Upper lobe of left lung (tissue), 6 donors: Measurements from ENCODE around the gene AJAP1. TPM values are rescaled to one million over a fixed set of nuclear protein-coding genes. Genes with fewer than 3 reads are reported as not detected.

Source experiments
- ATAC-seq, 2 donors: fragments of 200-7000 bp; cut with Tn5 transposase; one replicate each; pipeline ENCODE4 v1.9.1; 2022; ENCODE audit warnings: mild to moderate bottlenecking in 2 of 2, moderate library complexity in 2 of 2; ENCODE audit not compliant: low FRiP score in 2 of 2
- DNase-seq, 2 donors: peaks; one replicate each; pipeline ENCODE4 v3.0.0-alpha.2; 2019 to 2020
- H3K27ac ChIP-seq, 4 donors: fragments of 200-600 bp; sonication (generic); one replicate each; pipeline ENCODE4 v1.5.1; 2016 to 2019
- H3K27me3 ChIP-seq, 4 donors: fragments of 200-600 bp; sonication (generic); one replicate each; pipeline ENCODE4 v1.5.1; 2017 to 2019
- H3K36me3 ChIP-seq, 4 donors: fragments of 200-600 bp; sonication (generic); one replicate each; pipeline ENCODE4 v1.5.1; 2016 to 2019
- H3K4me1 ChIP-seq, 4 donors: fragments of 200-600 bp; sonication (generic); one replicate each; pipeline ENCODE4 v1.5.1; 2018 to 2019
- H3K4me3 ChIP-seq, 4 donors: fragments of 200-600 bp; sonication (generic); one replicate each; pipeline ENCODE4 v1.5.1; 2017 to 2019; ENCODE audit warnings: mild to moderate bottlenecking in 2 of 4, moderate library complexity in 1 of 4
- H3K9me3 ChIP-seq, 4 donors: fragments of 200-600 bp; sonication (generic); one replicate each; pipeline ENCODE4 v1.5.1; 2018 to 2019
- CTCF ChIP-seq, 6 experiments: fragments of 450-650 bp in 4 of 6; fragments of 200-600 bp in 2 of 6; sonication (generic) in 2 of 6; IDR thresholded peaks; one replicate each; pipeline ENCODE4 v1.5.1; 2016 to 2019; ENCODE audit warnings: antibody characterized with exemption in 6 of 6
- EP300 ChIP-seq, 4 donors: sonication (generic); formaldehyde crosslinking; IDR thresholded peaks; one replicate each; pipeline ENCODE4 v1.5.1; 2017; ENCODE audit warnings: antibody characterized with exemption in 4 of 4, control low read depth in 2 of 4
- POLR2A ChIP-seq, 4 donors: fragments of 450-650 bp; IDR thresholded peaks; one replicate each; pipeline ENCODE4 v1.5.1; 2016 to 2017; ENCODE audit warnings: antibody characterized with exemption in 4 of 4, mild to moderate bottlenecking in 2 of 4
- POLR2AphosphoS5 ChIP-seq, 2 donors: sonication (generic); formaldehyde crosslinking; IDR thresholded peaks; one replicate each; pipeline ENCODE4 v1.5.1; 2017; ENCODE audit warnings: antibody characterized with exemption in 2 of 2
- WGBS, 2 donors: methylation state at CpG; one replicate each; pipeline ENCODE4 v1.1.5; 2017 to 2018; 5-methylcytosine and 5-hydroxymethylcytosine counted together
- total RNA-seq, 6 donors: library from RNA; depleted of rRNA in 4 of 6; stranded (reverse); fragments of >200 nt in 4 of 6; gene quantifications; one replicate each; pipeline versions ENCODE4 v1.1.0 to v1.2.1, GENCODE V29; 2016 to 2021
- donor health status: DM: no; HTN: no; CAD: no; lungs with moderate emphysema.
- donor health status: DM: no; HTN: yes; CAD: no; lungs with severe emphysema.

Gene AJAP1
- total RNA-seq, 6 donors from 2014 or later, result 0.54 to 4.6 (median 2.9) TPM

- H3K4me1 ChIP-seq, result no peaks in the 10 kb centered on the region
- 84 to 85% methylated on average over 7 to 8 of the region's 8 CpGs for WGBS, 2 donors
- H3K4me3 ChIP-seq, result no peak overlapping the region
- ATAC-seq (no peak), DNase-seq (no peak)
- no peaks in the 10 kb centered on the region for H3K27me3 ChIP-seq
- H3K36me3 ChIP-seq, result no peaks in the 10 kb centered on the region
- no peak overlapping the region for H3K27ac ChIP-seq
- TF ChIP-seq POLR2A (IDR thresholded peaks at IDR 0.05), result no peak
- TF ChIP-seq EP300 (IDR thresholded peaks at IDR 0.05), result no peak
- no peak for TF ChIP-seq CTCF (IDR thresholded peaks at IDR 0.05)
- TF ChIP-seq POLR2AphosphoS5 (IDR thresholded peaks at IDR 0.05), result no peak
- no peaks in the 10 kb centered on the region for H3K9me3 ChIP-seq
Observed at GRCh38 chr1:4636186-4636585, 18.2 kb upstream of the AJAP1 start.

GRCh38 chr1:4636644-4637380 lies 17.6 kb upstream of the AJAP1 start:
- H3K9me3 ChIP-seq, result no peaks in the 10 kb centered on the region
- H3K27ac ChIP-seq, result no peak overlapping the region
- TF ChIP-seq EP300 (IDR thresholded peaks at IDR 0.05), result no peak
- TF ChIP-seq POLR2A (IDR thresholded peaks at IDR 0.05), result no peak
- TF ChIP-seq POLR2AphosphoS5 (IDR thresholded peaks at IDR 0.05), result no peak
- no peak for TF ChIP-seq CTCF (IDR thresholded peaks at IDR 0.05)
- no peaks in the 10 kb centered on the region for H3K27me3 ChIP-seq
- no peak for DNase-seq
- ATAC-seq, result no peak
- 78 to 88% methylated on average over 15 to 23 of the region's 23 CpGs for WGBS, 2 donors
- H3K4me1 ChIP-seq, result no peaks in the 10 kb centered on the region
- H3K4me3 ChIP-seq, result no peak overlapping the region
- H3K36me3 ChIP-seq, result no peaks in the 10 kb centered on the region

GRCh38 chr1:4637616-4638344 lies 16.6 kb upstream of the AJAP1 start:
- DNase-seq (no peak), ATAC-seq (no peak)
- no peaks in the 10 kb centered on the region for H3K36me3 ChIP-seq
- no peaks in the 10 kb centered on the region for H3K4me1 ChIP-seq
- no peak overlapping the region for H3K4me3 ChIP-seq
- H3K9me3 ChIP-seq, result no peaks in the 10 kb centered on the region
- no peaks in the 10 kb centered on the region for H3K27me3 ChIP-seq
- no peak overlapping the region for H3K27ac ChIP-seq
- 42 to 46% methylated on average over 26 to 33 of the region's 34 CpGs for WGBS, 2 donors
- TF ChIP-seq EP300 (IDR thresholded peaks at IDR 0.05) (no peak), POLR2A (IDR thresholded peaks at IDR 0.05) (no peak), POLR2AphosphoS5 (IDR thresholded peaks at IDR 0.05) (no peak), CTCF (IDR thresholded peaks at IDR 0.05) (no peak)

- ATAC-seq (no peak), DNase-seq (no peak)
- no peak overlapping the region for H3K4me3 ChIP-seq
- H3K4me1 ChIP-seq, result no peaks in the 10 kb centered on the region
- H3K27ac ChIP-seq, result no peak overlapping the region
- no peaks in the 10 kb centered on the region for H3K27me3 ChIP-seq
- H3K9me3 ChIP-seq, result no peaks in the 10 kb centered on the region
- WGBS, 2 donors, result 31 to 36% methylated on average over 9 to 12 of the region's 12 CpGs
- no peaks in the 10 kb centered on the region for H3K36me3 ChIP-seq
- TF ChIP-seq EP300 (IDR thresholded peaks at IDR 0.05) (no peak), POLR2AphosphoS5 (IDR thresholded peaks at IDR 0.05) (no peak), CTCF (IDR thresholded peaks at IDR 0.05) (no peak), POLR2A (IDR thresholded peaks at IDR 0.05) (no peak)
Observed at GRCh38 chr1:4638345-4638729, 16.1 kb upstream of the AJAP1 start.
